Stimulated activated naive CD8-positive, alpha-beta T cell treated with anti-CD3 and anti-CD28 coated beads, Interleukin-15, Interleukin-2, amounts not matched to agents 100 ng/mL and 50 ng/mL, for 24 hours (primary cell): ENCODE measurements around the gene DCUN1D3.
"Not testable (repeated sequence)": the region's sequence is repeated elsewhere in the genome, so short reads cannot be mapped to it uniquely, and the experiment has no call there.

Source experiments
- H3K27ac Mint-ChIP-seq: one replicate; pipeline ENCODE4 v1.8.0; 2021; ENCODE audit warnings: mild to moderate bottlenecking, mixed read lengths
- H3K27me3 Mint-ChIP-seq: one replicate; pipeline ENCODE4 v1.8.0; 2021; ENCODE audit warnings: mixed read lengths
- H3K36me3 Mint-ChIP-seq: one replicate; pipeline ENCODE4 v1.8.0; 2021; ENCODE audit warnings: low read depth, mixed read lengths
- H3K4me1 Mint-ChIP-seq: one replicate; pipeline ENCODE4 v1.8.0; 2021; ENCODE audit warnings: low read depth, mixed read lengths
- H3K4me3 Mint-ChIP-seq: one replicate; pipeline ENCODE4 v1.8.0; 2021; ENCODE audit warnings: mild to moderate bottlenecking, mixed read lengths
- H3K9me3 Mint-ChIP-seq: one replicate; pipeline ENCODE4 v1.8.0; 2021; ENCODE audit warnings: mixed read lengths

Gene DCUN1D3

DNA sequence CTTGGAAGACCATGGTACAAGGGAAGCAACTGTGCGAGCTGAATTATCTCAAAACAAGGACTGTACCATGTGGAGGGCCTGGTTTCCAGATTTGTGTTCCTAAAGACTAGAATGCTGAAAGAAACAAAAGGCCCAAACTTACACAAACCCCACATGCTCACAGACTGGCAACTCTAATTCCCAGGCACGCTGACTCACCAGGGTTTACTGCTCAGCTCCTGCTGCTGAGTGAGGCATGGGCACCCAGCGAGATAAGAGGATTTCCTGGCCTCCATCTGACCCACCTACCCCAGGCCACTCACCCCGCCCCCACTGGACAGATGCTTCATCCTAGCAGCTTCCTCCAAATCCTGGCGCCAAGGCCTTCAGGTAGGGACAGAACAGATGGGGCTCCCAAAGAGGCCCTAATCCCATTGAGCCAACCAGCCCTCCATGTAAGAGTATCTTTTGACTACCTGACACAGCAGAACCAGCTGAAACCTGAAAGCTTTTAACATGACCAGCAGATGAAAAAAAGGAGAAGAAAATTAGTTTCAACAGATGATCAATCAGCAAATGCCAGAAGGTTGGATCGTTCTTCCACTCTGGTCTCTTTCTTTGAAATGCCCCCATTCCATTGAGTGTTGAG lies 33.9 kb downstream of the DCUN1D3 start:
- no peaks in the 10 kb centered on the region for H3K27me3 Mint-ChIP-seq

DNA sequence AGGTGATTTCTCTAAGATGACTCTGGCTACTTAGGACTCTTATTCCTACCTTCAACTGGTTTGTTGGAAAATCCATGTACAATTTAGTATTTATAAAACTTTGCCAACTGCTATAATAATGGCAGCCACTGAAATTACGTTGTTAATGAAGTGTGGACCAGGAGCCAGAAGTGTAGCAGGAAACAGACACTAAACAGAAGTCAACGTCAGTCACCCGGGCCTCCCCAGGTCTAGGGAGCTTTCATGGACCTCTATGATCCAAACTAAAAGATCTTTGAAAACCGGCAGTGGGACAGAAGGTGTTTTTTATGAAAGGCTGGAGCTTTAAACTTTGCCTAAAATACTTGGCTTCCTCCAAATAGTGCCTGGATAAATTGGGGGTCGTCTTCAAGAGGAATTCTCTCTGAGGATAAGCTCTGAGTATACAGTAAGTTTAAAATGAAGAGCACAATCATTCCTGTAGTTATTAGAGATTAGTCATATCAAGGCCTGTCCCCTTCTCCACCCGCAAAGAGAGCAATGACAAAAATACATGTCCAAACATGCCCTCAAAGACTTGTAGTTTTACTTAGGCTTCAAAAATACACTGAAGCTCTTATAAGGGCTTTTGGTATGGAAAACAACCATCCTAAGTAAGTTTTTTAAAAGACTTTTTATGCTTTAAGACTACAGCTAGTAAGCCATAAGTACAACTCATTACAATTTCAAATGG lies 34.6 kb downstream of the DCUN1D3 start:
- Mint-ChIP-seq H3K4me1 (peaks cover 31% of the 10 kb centered on the region), H3K36me3 (peaks cover 28% of the 10 kb centered on the region), H3K27me3 (no peaks in the 10 kb centered on the region), H3K27ac (peak overlapping the region; percentile 23), H3K9me3 (no peaks in the 10 kb centered on the region), H3K4me3 (no peak overlapping the region)

More for the DNA sequence above, 33.9 kb downstream of the DCUN1D3 start:
- H3K9me3 Mint-ChIP-seq, result no peaks in the 10 kb centered on the region
- peaks cover 25% of the 10 kb centered on the region for H3K36me3 Mint-ChIP-seq
- H3K4me3 Mint-ChIP-seq, result no peak overlapping the region
- H3K27ac Mint-ChIP-seq, result peak overlapping the region; percentile 23
- peaks cover 31% of the 10 kb centered on the region for H3K4me1 Mint-ChIP-seq

GRCh38 chr16:20864376-20864775 lies 35.8 kb downstream of the DCUN1D3 start:
- not testable (repeated sequence) for H3K27ac Mint-ChIP-seq, H3K27me3 Mint-ChIP-seq, H3K4me3 Mint-ChIP-seq, H3K9me3 Mint-ChIP-seq
- Mint-ChIP-seq H3K4me1 (peaks cover 31% of the 10 kb centered on the region), H3K36me3 (peaks cover 40% of the 10 kb centered on the region)

GRCh38 chr16:20862162-20862960 lies 37.8 kb downstream of the DCUN1D3 start:
- H3K27ac Mint-ChIP-seq, result no peak overlapping the region
- H3K4me1 Mint-ChIP-seq, result peaks cover 31% of the 10 kb centered on the region
- H3K27me3 Mint-ChIP-seq, result no peaks in the 10 kb centered on the region
- peaks cover 40% of the 10 kb centered on the region for H3K36me3 Mint-ChIP-seq
- no peak overlapping the region for H3K4me3 Mint-ChIP-seq
- H3K9me3 Mint-ChIP-seq, result no peaks in the 10 kb centered on the region

DNA sequence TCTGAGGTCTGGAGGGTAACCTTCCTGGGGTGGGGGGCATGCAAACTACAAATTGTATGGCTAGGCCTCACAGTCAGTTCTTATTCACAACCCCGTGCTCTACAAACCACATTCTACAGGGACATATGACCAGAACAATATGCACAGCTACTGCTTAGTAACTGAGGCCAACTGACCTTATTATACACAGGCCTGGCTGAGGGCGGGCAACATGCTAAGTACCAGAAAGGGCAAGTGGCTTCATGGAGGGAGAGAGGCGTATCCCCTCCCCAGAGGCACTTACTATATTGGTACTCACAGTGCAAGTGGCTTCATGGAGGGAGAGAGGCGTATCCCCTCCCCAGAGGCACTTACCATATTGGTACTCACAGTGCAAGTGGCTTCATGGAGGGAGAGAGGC lies 39.2 kb downstream of the DCUN1D3 start:
- not testable (repeated sequence) for H3K27ac Mint-ChIP-seq

DNA sequence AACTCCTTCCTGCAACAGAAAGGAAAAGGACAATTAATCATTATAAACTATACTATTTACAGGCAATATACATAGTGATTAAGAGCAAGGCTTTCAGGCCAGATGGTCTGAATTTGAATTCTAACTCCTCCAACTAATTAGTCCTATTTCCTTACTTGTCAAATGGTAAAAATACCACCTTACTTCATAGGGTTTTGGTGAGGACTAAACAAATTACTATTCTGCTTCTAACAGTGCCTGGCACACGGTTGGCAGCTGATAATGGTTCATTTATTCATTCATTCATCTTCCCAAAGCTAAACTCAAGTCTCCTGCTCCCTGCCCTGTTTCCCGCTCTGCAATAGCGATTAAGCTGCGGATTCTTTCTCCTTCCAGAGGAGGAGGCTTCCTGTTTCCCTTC lies 39.8 kb downstream of the DCUN1D3 start:
- H3K27me3 Mint-ChIP-seq, result no peaks in the 10 kb centered on the region
- H3K4me1 Mint-ChIP-seq, result peaks cover 12% of the 10 kb centered on the region
- peaks cover 30% of the 10 kb centered on the region for H3K36me3 Mint-ChIP-seq
- no peak overlapping the region for H3K27ac Mint-ChIP-seq
- H3K4me3 Mint-ChIP-seq, result no peak overlapping the region
- no peaks in the 10 kb centered on the region for H3K9me3 Mint-ChIP-seq

More for the DNA sequence above, 39.2 kb downstream of the DCUN1D3 start:
- peaks cover 18% of the 10 kb centered on the region for H3K4me1 Mint-ChIP-seq
- H3K27me3 Mint-ChIP-seq, H3K9me3 Mint-ChIP-seq, H3K4me3 Mint-ChIP-seq: not testable (repeated sequence)
- H3K36me3 Mint-ChIP-seq, result peaks cover 30% of the 10 kb centered on the region

- Mint-ChIP-seq H3K4me1 (peaks cover 9% of the 10 kb centered on the region), H3K36me3 (peaks cover 30% of the 10 kb centered on the region), H3K27me3 (no peaks in the 10 kb centered on the region), H3K9me3 (no peaks in the 10 kb centered on the region), H3K4me3 (no peak overlapping the region), H3K27ac (no peak overlapping the region)
Measured at GRCh38 chr16:20859699-20860098, 40.5 kb downstream of the DCUN1D3 start.

- Mint-ChIP-seq H3K9me3 (no peaks in the 10 kb centered on the region), H3K4me1 (peaks cover 6% of the 10 kb centered on the region), H3K4me3 (no peak overlapping the region), H3K36me3 (peaks cover 30% of the 10 kb centered on the region), H3K27ac (no peak overlapping the region), H3K27me3 (no peaks in the 10 kb centered on the region)
Measured at GRCh38 chr16:20859229-20859628, 40.9 kb downstream of the DCUN1D3 start.

- peaks cover 26% of the 10 kb centered on the region for H3K36me3 Mint-ChIP-seq
- no peaks in the 10 kb centered on the region for H3K4me1 Mint-ChIP-seq
- H3K27me3 Mint-ChIP-seq, result no peaks in the 10 kb centered on the region
Measured at GRCh38 chr16:20857281-20857680, 42.9 kb downstream of the DCUN1D3 start.

GRCh38 chr16:20854963-20855362 lies 45.2 kb downstream of the DCUN1D3 start:
- Mint-ChIP-seq H3K4me1 (peaks cover 3% of the 10 kb centered on the region), H3K27me3 (no peaks in the 10 kb centered on the region), H3K27ac (no peak overlapping the region), H3K9me3 (no peaks in the 10 kb centered on the region), H3K4me3 (no peak overlapping the region), H3K36me3 (peaks cover 10% of the 10 kb centered on the region)

More at GRCh38 chr16:20857281-20857680, 42.9 kb downstream of the DCUN1D3 start:
- Mint-ChIP-seq H3K27ac (no peak overlapping the region), H3K4me3 (no peak overlapping the region), H3K9me3 (no peaks in the 10 kb centered on the region)

GRCh38 chr16:20853981-20854620 lies 46.1 kb downstream of the DCUN1D3 start:
- Mint-ChIP-seq H3K4me1 (peaks cover 5% of the 10 kb centered on the region), H3K9me3 (no peaks in the 10 kb centered on the region), H3K4me3 (no peak overlapping the region), H3K36me3 (peaks cover 3% of the 10 kb centered on the region), H3K27ac (no peak overlapping the region), H3K27me3 (no peaks in the 10 kb centered on the region)

DNA sequence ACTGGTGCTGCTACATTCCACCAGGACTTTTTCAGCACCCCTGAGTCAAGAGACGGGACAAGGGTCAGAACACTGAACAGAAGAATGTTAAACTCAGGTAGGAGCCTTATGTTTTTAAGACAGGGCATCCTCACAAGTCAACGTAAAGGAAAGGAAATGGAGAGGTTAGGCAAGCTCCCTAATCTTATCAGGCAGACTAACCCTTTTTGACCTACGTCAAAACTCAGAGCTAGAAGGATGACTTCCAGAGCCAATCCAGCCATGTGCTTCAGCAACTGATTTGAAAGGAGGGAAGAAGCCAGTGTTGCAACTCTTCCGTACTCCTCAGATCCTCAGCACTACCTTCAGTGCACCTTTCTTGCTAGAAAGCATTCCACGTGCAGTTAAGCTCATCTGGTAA lies 47.0 kb downstream of the DCUN1D3 start:
- no peak overlapping the region for H3K4me3 Mint-ChIP-seq
- no peak overlapping the region for H3K27ac Mint-ChIP-seq
- H3K4me1 Mint-ChIP-seq, result peaks cover 5% of the 10 kb centered on the region
- H3K36me3 Mint-ChIP-seq, result no peaks in the 10 kb centered on the region
- no peaks in the 10 kb centered on the region for H3K27me3 Mint-ChIP-seq
- H3K9me3 Mint-ChIP-seq, result no peaks in the 10 kb centered on the region

DNA sequence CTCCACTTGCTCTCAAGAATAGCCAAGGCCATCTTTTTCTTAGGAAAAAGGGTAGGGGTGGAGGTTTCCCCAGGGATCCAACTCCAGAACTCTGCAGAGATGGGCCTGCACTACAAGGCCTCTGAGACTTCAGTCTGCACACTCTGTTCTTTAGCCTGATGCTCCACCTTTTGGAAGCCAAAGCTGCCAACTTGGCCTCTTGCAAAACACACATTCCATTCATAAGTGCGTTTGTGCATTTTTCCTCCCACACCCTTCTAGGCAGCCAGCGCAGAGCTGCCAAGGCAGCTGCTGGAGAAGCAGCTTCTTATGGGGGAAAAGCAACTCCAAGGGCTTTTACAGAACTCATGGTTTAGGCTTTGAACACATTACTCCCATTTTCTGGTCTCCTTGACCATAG lies 48.6 kb downstream of the DCUN1D3 start:
- Mint-ChIP-seq H3K27me3 (no peaks in the 10 kb centered on the region), H3K36me3 (no peaks in the 10 kb centered on the region), H3K9me3 (no peaks in the 10 kb centered on the region), H3K4me1 (peaks cover 5% of the 10 kb centered on the region), H3K27ac (no peak overlapping the region), H3K4me3 (no peak overlapping the region)

GRCh38 chr16:20850981-20851380 lies 49.2 kb downstream of the DCUN1D3 start:
- Mint-ChIP-seq H3K9me3 (no peaks in the 10 kb centered on the region), H3K27ac (no peak overlapping the region), H3K27me3 (no peaks in the 10 kb centered on the region), H3K36me3 (no peaks in the 10 kb centered on the region), H3K4me3 (no peak overlapping the region), H3K4me1 (peaks cover 5% of the 10 kb centered on the region)
